HG03039 (cell line): Measurements from ENCODE around the gene ADTRP.

Source experiments
- ATAC-seq: cut with Tn5 transposase; IDR thresholded peaks from one replicate; pipeline ENCODE4 v1.9.1; 2021; ENCODE audit warnings: mild to moderate bottlenecking, moderate library complexity; ENCODE audit not compliant: unreplicated experiment

Gene ADTRP

DNA sequence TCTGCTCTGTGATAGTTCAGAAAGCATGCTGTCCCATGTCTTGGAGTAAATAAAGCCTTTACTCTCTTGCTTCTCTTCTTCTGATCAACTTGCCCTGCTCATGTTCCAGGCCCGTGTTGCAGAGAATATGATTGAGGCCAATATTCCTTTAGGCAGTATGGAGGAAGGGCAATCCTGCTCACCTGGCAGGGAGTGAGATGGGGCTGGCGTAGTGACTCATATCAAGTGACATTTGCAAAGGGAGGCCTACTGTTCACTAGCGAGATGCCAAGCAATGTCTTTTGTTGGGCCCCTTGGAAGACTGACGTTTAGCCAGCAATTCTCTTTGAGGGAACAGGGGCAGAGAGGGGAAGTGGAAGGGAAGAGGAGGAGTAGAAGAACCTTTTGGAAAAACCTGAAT is 19.7 kb downstream of the ADTRP start:
- ATAC-seq: no peak

DNA sequence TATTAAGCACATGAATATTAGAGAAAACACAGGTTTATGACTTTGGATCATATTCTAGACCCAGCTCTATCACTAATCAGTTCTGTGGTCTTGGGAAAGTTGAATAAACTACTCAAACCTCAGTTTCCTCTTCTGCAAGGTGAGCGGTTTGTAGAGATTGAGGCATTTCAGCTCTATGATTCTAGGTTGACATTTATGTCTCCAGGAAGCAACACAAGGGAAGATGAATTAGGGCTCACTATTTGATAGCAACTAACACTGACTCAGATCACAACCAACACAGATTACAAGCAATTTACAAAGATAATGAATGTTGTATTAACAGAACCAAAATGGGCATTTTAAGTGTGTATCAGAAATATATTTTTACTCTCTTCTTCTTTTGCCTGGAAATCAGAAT is 21.9 kb downstream of the ADTRP start:
- ATAC-seq: no peak

GRCh38 chr6:11756292-11756691 is 22.3 kb downstream of the ADTRP start:
- ATAC-seq: no peak

GRCh38 chr6:11755725-11756124 is 22.9 kb downstream of the ADTRP start:
- ATAC-seq: no peak

DNA sequence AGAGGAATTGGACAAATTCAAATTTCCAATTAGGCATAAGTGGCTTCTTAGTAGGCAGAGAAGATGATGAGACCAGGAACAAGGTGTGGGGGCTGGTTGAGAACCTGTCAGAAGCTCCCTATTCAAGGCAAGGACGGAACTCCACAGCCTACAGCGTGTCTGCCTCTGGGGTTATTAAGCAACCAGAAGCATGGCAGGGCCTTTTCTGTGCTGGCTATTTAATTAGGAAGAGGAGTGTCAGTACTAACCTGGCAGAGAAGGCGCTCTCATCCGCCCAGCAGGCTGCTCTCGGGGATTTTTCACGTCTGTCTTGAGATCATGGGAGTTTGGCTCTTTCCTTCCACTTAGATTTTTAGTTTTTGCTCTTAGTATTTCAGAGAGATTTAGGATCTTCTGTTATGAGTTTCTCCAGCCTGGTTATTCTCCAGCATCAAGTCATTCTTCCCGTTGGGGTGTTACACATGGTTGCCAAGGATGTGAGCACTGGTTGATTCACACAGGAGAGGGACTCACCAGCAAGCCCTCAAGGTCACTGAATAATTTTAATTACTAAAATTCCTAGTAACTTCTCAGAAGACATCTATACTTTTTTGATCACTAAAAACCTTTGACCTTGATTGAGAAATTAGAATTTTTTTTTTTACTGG is 23.9 kb downstream of the ADTRP start:
- ATAC-seq: no peak

GRCh38 chr6:11753798-11754197 is 24.8 kb downstream of the ADTRP start:
- no peak for ATAC-seq

DNA sequence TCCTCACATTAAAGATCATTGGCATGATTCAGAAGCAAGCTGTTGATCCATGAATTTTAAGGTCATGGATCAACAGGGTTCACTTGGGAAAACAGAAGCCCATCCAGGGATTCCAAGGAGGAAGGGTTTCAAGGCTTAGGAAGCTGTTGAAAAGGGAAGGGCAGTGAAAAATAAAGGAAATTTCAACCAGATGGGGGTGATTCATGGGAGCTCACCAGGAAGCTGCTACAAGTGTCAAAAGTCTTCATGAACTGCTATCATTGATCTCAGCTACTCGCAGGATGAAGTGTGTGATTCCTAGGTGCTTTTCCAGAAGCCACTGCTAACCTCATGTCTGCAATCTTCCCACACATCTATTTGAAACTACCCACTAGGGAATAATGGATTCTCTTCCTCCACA is 26.2 kb downstream of the ADTRP start:
- no peak for ATAC-seq

DNA sequence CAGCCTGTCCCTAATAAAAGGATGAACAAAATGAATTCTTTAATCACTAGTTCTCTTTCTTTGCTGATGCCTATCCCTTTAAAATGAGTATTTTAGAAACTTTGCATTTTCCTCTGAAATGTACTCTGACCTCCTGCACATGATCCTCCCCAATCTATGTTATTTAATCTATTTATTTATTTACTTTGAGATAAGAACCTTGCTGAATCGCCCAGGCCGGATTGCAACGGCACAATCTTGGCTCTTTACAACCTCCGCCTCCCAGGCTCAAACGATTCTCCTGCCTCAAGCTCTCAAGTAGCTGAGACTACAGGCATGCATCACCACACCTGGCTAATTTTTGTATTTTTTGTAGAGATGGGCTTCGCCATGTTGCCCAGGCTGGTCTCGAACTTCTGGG is 27.9 kb downstream of the ADTRP start:
- ATAC-seq: no peak

DNA sequence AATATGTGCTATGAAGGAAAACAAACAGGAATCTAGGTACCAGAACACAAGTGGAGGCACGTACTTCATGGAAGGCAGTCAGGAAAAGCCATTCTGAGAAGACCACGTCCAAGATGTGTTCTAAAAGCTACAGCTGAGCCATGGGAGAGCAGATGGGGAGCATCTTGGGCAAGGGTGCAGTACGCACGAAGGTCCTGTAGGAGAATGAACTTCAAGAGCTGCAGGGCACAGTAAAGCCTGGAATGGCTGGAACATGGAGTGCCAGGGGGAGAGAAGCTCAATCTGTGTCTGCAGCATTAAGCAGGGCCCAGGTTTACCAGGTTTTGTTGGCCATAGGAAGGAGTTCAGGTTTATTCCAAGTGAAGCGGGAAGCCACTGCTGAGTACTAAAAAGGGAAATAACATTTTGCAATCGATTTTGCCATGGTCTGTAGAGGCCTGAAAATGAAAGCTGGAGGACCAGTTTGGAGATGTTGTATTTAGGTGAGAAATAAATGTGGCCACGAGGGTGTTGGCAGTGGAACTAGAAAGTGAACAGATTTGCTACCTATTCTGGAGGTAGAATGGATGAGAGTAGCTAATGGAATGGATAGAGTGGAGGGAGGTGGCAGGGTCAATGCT is 29.9 kb downstream of the ADTRP start:
- no peak for ATAC-seq

DNA sequence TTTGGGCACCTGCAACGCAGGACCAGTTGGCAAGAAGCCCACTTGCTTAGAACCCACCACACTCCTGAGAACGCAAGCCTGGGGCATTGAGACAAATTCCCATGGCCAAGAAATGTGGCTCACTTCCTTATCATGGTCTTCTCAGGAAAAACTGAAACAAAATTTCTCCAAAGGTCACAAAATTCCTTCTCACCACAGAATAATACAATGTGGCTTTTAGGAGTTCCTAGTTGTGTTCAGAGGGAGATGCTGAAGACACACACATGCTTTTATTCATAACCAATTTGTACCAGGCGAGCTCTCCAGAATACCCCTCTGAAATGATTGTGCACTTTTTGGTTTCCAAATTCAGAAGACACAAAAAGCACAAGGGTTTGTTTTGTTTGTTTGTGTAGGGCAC is 31.6 kb downstream of the ADTRP start:
- ATAC-seq: no peak

DNA sequence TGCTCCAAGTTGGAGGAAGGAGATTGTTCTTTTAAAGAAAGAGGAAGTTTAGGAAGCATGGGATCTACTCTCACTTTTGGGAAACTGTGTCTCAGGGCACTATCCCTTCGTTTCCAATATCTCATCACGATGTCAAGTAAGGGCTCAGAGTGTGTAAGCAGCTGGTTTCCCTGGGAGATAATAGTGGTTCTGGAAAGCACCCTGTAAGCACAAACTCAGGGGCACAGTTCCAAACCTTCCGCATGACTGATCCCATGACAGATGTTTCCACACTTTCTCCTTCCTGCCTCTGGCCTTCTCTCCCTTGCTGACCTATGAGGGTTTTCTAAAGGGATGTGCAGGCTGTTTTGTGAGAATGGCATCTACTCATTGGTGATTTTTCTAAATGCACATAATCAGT is 33.9 kb downstream of the ADTRP start:
- no peak for ATAC-seq

DNA sequence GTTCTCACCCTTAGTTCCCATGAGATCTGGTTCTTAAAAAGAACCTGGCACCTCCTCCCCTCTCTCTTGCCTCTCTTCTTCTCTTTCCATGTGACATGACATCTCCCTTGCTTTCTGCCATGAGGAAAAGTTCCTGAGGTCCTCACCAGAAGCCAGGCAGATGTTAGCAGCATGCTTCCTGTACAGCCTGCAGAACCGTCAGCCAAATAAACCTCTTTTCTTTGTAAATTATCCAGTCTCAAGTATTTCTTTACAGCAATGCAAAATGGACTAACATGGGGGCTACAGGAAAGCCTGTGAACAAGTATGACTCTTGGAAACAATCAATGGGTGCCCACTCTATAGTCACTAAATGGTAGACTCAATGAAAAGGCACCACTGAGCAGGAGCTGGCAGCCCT is 34.5 kb downstream of the ADTRP start:
- ATAC-seq: no peak

DNA sequence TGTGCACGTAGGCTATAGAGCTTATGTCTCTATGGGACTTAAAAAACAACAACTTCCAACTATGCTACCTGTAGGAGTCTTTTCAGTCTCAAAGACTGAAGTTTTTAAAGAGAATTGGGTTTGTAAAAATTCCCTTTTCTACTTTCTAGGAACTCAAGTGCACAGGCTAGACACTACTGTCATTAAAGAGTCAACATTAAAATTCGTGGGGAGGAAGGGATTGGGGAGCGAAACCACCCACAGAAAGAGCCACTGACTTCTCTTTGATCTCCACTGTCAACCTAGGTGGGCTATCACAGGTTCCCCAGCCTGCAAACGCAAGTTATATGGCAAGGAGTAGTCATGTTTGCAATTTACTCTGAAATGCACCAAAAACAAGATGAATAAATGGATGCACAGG is 37.7 kb downstream of the ADTRP start:
- ATAC-seq: no peak

DNA sequence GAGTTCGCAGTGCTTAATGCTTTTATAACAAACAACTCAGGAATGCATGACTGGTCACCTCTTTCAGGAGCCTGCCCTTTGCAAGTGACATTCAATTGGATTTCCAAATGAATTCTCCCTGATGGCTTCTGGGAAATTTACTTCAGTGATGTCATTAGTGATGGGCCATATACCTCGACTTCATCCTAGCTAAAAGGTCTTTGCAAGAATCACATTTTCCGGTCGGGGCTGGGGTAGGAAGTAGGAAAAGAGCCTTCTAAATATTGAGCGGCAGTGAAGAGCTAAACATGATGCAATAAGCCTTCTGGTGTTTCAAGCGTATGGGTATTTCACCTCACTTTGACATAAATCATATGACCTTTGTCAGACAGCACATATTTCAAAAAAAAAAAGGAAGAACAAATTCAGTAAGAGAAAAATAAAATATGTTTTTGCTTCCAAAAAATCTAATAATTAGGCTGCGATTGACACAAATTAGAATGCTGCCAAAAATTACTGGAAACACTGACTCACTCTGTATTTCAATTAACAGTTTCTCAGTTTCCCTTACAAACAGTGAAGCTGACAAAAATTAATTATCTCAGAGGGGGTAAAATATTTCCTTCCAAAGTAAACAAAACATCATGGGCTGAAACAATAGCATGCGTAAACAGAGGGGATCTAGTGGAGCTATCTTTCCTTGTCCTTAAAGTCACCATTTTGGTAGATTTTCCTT is 39.8 kb downstream of the ADTRP start:
- no peak for ATAC-seq

- ATAC-seq: no peak
These were observed 40.4 kb downstream of the ADTRP start for GRCh38 chr6:11738234-11738633.

DNA sequence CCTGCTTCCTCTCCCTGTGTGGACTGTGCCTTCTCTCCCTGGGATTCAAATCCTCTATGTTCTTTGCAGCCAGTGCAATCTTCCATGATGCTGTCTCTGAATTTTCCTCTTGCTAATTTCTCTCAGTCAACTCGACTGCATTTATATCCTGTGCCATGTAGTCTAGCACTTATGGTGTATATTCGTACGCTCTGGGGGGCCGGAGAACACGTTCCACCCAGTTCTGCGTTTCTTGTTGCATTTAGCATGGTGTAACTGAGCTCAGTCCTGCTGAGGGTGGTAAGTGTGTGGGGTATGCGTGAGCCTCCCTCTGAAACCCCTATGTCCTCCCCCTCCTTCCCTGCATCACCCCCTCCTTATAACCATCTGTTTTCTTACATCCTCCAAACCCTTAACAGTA is 42.0 kb downstream of the ADTRP start:
- ATAC-seq: no peak

GRCh38 chr6:11734861-11735613 is 43.6 kb downstream of the ADTRP start:
- ATAC-seq: no peak

DNA sequence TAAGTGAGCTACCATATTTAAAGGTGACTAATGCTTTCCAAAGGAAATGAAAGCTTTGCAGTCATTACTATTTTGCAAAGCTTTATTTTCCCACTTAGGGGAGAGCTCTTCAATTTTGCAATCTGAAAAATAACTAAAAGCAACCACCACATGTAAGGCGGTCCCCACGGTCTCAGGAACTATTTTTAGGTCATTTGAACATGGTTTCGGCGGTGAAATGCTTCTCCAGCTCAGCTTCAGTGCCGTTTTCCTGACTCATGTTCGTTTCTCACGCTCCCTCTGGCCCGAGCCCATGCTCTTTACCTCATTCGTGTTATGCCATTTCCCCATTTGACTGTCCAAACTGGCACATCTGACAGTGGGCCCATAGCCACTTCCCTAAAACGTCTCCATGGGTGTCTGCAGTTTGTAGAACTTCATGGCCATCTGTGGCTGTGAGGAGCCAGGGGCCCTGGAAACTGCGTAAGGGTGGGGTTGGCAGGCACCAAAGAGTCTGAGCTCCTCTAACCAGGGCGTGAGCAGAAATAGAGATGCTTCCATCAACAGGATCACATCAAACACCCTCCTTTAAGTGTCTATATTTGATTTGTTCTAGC is 46.5 kb downstream of the ADTRP start:
- peak; percentile 66 for ATAC-seq

- ATAC-seq: no peak
These were observed 47.2 kb downstream of the ADTRP start for GRCh38 chr6:11731423-11731822.

DNA sequence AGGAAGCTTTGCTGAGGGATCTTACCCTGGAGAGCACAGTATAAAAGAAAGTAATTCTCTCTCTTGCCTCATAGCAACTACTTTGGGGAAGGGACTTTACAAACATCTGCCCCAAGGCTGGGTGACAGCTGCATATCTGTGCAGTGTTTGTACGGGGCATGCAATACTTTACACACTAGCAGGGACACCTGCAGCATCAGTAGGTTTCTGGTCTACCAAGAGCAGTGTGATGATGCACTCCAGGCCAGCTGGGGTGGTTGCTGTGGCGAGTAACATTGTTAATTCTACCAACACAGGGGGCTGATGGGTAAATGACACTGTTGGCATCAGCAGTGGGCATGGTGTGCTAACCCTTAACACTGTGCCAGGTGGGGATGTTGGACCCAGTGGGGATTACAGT is 48.0 kb downstream of the ADTRP start:
- ATAC-seq: peak; percentile 42

DNA sequence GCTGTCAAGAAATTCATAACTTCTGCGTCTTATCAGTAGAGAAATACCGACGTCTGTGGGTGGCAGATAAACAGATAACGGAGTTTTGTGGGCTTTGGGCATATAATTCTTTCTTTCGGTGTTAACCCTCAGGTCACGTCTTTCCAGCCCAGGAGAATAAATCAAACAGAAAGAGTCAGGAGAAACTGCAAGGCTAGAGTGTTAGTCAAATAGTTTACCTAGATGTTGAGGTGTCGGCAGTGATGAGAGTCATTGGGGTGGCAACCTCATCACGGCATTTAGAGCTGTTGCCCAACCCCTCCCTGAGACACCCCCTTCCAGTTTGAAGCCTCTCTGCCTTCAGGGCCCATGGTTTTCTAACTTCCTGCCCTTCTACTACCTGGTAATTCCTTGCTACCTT is 49.5 kb downstream of the ADTRP start:
- no peak for ATAC-seq
